SHP77 treated with DMSO at 0.1 percent for 48 hours (cell line): ENCODE results near the gene ANKRD11.
"Not testable (repeated sequence)": the region's sequence is repeated elsewhere in the genome, so short reads cannot be mapped to it uniquely, and the experiment has no call there.

ENCODE experiments used
- DNase-seq: peaks from one replicate; lab custom pipeline; 2025; lab: John Stamatoyannopoulos, UW

The ANKRD11 gene

GRCh38 chr16:89280546-89281188 lies 209.7 kb downstream of the ANKRD11 start:
- no peak for DNase-seq

DNA sequence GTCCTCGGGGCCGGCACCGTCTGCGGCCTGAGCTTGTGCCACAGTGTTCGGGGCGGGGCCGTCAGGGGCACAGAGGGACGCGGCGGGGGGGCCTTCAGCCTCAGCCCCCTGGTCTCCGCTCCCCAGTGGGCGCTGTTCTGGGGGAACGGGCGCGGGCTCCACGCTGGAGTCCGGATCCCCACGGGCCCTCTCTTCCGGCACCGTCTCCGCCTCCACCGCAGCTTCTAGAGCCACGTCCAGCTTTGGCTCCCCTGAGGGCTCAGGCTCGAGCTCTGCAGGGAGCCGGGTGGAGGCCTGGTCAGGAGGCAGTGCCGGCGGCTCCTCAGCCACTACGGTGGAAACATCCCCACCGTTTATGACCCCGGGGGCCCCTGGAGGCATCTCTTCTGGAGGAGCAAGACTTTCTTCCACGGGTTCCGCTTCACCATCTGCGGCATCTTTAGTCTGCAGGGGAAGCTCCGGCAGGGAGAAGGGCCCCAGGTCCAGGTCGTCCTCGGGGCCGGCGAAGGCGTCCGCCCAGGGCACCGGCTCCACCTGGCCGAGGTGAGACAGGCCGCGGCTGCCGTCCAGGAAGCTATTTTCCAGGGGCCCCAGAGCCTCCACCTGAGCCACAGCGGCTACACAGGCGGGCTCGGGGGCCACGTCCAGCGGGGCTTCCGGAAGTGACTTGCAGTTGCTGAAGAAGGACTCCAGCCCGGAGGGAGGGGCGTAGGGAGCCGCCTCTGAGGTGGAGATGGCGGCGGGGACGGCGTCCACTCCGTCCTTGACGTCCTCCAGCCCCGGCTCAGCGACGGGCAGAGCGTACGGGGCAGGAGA lies 210.5 kb downstream of the ANKRD11 start:
- no peak for DNase-seq

- DNase-seq, result no peak
These were observed 211.7 kb downstream of the ANKRD11 start for GRCh38 chr16:89278441-89279240.

DNA sequence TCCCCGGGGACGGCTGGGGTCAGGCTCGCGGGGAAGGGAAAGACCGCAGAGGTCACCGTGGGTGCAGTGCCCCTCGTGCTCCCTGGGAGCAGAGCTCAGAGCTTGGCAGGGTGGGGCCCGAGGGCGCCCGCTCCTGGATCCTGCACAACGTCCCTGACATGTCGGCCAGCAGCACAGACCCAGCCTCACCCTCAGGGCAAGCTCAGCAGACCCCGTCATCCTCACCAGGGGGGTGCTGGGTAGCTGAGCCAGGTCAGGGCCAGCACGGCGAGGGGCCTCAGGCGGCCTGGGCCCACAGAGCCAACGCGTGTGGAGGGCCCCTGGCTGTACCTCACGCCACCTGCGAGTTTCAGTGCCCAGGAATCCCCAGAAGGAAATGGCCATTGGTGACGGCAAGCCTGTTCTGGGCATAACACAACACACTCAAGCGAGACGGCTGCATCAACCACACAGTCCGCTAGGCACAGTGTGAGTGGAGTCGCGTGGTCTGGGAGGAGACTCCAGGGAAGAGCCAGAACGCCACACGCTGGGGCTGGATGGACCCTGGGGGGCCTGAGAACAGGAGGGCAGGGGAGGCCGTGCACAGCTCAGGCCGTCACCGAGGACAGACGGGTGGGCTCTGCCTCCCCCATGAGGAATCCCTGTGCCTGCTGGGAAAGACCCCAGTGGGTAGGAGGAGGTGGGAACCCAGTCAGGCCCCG lies 212.6 kb downstream of the ANKRD11 start:
- DNase-seq, result no peak

DNA sequence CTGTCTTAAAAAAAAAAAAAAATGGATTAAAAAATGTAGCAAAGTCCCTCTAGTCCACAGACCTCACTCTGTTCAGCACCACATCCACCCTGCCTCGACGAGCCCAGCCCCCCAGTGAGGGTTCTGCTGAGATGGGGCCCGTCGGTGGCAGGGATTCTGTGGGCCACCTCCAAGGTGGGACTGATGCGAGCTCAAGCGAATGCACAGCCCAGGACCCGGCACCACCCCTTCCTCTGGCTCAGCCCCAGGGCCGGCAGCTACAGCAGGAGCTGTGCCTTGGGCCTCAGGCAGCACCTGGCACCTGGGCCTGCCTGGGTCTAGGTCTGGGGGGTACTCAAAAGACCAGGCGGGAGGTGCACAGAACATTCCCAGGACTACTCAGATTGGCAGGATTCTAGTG lies 213.3 kb downstream of the ANKRD11 start:
- no peak for DNase-seq

DNA sequence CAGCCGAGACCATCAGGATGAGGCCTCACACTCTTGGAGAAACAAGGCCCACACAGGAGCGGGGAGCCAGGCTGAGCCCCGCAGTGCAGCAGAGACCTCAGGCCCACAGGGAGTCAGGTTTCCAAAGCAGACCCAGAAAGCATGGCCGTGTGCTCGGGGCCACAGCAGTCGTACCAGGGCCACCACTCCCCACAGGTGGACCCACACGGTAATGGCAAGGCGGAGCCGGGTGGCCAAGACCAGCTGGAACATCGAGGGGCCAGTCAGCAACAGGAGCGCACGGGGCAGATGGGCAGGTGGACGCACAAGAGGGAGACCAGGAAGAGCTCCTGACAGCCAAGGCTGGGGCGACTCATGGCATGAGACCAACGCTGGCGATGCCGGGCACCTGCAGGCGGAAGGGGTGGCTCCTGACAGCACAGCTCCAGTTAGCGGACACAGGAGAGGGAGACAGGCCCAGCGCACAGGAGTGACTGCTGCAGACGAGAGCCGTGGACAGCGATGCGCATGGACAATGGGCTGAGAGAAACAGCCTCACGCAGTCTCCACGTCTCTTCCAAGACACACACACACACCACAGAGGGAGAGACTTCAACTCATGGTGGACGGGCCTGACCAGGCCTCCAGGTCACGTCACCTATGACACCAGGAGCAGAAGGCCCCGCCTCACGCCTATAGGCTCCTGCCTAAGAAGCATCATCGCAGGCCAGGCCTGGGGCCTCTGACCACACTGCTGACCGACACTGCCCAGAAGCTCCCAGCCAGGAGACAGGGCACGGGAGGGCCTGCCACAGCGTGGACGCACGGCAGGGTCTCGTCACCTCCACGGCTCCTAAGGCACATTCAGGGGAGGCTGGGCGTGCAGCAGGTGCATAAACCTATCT lies 214.3 kb downstream of the ANKRD11 start:
- DNase-seq, result no peak

- no peak for DNase-seq
These were observed 215.1 kb downstream of the ANKRD11 start for GRCh38 chr16:89275284-89275584.

- no peak for DNase-seq
These were observed 215.6 kb downstream of the ANKRD11 start for GRCh38 chr16:89274561-89275283.

GRCh38 chr16:89273741-89274472 lies 216.5 kb downstream of the ANKRD11 start:
- DNase-seq, result no peak

DNA sequence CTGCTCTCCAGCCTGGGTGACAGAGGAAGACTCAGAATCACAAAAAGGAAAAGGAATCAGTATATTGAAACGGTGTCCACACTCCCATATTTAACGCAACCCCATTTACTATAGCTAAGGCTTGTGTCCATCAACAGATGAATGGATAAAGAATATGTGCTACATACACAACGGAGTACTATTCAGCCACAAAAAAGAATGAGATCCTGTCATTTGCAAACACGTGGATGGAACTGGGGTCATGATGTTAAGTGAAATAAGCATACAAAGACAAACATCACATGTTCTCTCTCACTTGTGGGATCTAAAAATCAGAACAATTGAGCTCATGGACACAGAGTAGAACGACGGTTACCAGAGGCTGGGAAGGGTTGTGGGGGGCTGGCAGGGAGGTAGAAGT lies 217.7 kb downstream of the ANKRD11 start:
- DNase-seq, result no peak

- DNase-seq, result no peak
These were observed 219.6 kb downstream of the ANKRD11 start for GRCh38 chr16:89270666-89271345.

DNA sequence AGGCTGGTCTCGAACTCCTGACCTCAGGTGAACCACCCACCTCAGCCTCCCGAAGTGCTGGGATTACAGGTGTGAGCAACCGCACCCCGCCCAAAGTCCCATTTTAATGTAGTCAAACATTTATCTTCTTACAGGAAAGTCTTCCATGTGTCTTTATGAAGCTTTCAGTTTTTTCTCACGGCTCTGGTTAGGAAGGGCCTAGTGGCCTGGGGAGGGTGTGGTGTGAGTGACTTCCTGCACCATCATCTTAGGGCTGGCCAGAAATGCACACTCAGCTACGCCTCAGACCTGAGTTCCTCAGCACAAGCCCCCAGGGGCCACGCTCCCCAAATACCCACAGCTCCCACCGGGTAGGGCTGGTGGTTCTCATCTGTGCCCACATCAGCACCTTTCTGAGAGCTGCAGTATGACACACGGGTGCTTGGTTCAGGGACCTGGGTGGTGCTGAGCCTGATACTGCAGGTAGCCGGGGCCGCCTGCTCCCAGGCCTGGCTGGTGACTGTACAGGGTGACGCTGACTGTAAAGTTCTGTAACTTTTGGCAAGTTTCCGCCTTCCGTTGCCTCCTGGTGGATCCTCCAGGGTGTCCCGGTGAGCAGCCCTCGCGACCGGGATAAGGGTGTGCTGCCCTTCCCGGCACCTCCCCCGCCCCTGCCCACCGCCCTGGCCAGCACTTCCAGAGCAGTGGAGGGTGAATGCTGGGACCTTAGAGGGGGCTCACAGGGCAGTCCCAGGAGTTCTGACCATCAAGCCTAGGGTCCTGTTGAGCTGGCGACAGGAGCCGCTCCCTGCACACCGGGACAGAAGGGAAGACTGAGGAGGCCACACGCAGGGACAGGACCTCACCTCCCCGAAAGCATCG lies 220.3 kb downstream of the ANKRD11 start:
- no peak for DNase-seq

GRCh38 chr16:89268987-89269735 lies 221.2 kb downstream of the ANKRD11 start:
- DNase-seq, result no peak

DNA sequence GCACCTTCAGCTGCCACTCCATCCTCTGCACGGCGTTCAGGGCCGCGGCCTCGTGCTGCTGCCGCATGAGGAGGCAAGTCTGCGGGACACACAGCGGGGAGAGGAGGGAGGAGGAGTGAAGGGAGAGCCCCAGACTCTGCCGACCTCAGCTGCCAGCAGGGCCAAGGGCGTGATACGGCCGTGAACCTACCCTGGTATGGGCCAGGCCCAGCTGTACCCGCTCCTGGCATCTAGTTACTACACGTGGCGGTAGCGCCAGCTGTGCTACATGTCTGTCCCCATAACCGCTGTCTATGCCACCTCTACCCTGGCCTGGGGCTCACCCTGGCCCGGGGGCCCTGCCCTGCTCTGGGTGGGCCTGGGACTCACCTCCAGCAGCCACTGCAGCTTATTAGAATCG lies 221.8 kb downstream of the ANKRD11 start:
- no peak for DNase-seq

- DNase-seq, result not testable (repeated sequence)
These were observed 222.6 kb downstream of the ANKRD11 start for GRCh38 chr16:89267746-89268145.

GRCh38 chr16:89266521-89267134 lies 223.7 kb downstream of the ANKRD11 start:
- no peak for DNase-seq

GRCh38 chr16:89265647-89266046 lies 224.7 kb downstream of the ANKRD11 start:
- DNase-seq, result no peak
